Measurements from ENCODE around the gene GJD3. TPM values are rescaled to one million over a fixed set of nuclear protein-coding genes. Genes with fewer than 3 reads are reported as not detected.

Gene GJD3
- total RNA-seq, 3 donors from 2014 or later (not counting 1 experiment from before 2014, with no cell fraction given), result not detected

DNA sequence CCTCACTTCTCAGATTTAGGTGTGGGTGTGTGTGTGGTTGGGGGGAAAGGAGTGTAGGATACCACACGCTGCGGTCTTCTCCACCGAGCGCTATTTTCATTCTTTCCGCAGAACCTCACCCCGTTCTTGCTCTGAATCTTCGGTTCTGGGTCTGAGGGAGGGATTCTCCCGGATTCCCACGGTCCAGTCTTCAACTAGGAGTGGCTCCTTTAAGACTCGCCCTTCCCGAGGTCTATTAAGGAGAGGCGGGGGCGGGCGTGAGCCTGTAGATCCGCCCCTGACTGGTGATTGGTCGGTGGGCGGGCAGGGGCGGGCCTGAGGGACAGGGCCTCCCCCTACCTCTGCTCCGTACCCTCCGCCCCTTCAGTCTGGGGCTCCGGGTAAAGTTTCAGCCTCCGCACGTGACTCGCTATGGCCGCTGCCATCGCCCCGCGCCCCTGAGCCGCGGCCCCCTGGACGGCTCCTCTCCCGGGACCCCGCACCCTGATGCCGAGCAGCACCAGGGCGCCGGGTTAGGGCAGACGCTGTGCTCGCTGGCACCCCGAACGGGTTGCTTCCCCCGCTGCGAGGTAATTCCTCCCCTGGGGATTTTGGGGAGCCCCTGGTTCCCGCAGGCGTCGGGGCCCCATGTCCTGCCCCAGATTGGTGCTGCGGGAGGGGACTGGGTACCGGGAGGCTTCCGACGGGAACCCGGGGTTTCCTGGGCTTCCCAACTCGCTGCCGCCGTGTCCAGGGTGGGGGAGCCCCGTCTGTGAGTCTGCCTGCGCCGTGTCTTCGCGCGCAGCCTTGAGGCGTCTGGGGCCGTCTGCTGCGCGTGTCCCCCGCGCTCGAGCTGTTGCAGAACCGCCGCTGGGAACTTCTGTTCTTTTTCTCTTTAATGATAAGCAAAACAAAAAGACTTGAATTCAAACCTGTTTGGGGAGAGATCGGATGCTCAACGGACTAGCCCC lies 46.4 kb downstream of the GJD3 start:
- no peaks in the 10 kb centered on the region for H3K27me3 Mint-ChIP-seq (ENCODE audit: low read depth in 2 of 2)
- no peaks in the 10 kb centered on the region for H3K27me3 ChIP-seq (ENCODE audit: control insufficient read depth, insufficient read depth, low read length)
- peak overlapping the region; percentile 98 for H3K27ac ChIP-seq (ENCODE audit: low read length)
- intact Hi-C loops (cut with micrococcal nuclease), result loop anchor here (1.0 kb wide), 1 partner anchor 8 kb away; no protein-coding TSS in a partner anchor
- ATAC-seq (peak; percentile 61 to 86 (median 71)), DNase-seq (peak; percentile 89 to 95)
- WGBS (ENCODE audit: insufficient coverage), result under 1% methylated on average over 69 of the region's 70 CpGs
- TF ChIP-seq, protein P1, sequence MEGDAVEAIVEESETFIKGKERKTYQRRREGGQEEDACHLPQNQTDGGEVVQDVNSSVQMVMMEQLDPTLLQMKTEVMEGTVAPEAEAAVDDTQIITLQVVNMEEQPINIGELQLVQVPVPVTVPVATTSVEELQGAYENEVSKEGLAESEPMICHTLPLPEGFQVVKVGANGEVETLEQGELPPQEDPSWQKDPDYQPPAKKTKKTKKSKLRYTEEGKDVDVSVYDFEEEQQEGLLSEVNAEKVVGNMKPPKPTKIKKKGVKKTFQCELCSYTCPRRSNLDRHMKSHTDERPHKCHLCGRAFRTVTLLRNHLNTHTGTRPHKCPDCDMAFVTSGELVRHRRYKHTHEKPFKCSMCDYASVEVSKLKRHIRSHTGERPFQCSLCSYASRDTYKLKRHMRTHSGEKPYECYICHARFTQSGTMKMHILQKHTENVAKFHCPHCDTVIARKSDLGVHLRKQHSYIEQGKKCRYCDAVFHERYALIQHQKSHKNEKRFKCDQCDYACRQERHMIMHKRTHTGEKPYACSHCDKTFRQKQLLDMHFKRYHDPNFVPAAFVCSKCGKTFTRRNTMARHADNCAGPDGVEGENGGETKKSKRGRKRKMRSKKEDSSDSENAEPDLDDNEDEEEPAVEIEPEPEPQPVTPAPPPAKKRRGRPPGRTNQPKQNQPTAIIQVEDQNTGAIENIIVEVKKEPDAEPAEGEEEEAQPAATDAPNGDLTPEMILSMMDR (IDR thresholded peaks at IDR 0.05), result no peak
- peaks cover 94% of the 10 kb centered on the region for H3K4me1 ChIP-seq (ENCODE audit: control insufficient read depth, insufficient read depth, low read length)
- peak overlapping the region; percentile 99 for H3K27ac Mint-ChIP-seq
- peaks cover 78 to 95% of the 10 kb centered on the region in 2 donors for H3K4me1 Mint-ChIP-seq
- H3K9me3 Mint-ChIP-seq, result no peaks in the 10 kb centered on the region
- no peaks in the 10 kb centered on the region for H3K36me3 ChIP-seq (ENCODE audit: control insufficient read depth, insufficient read depth, low read length)
- no peaks in the 10 kb centered on the region for H3K36me3 Mint-ChIP-seq
- H3K9me3 ChIP-seq (ENCODE audit: control insufficient read depth, insufficient read depth, low read length), result no peaks in the 10 kb centered on the region
- peak overlapping the region; percentile 94 for H3K4me3 Mint-ChIP-seq
- H3K4me3 ChIP-seq (ENCODE audit: low read length), result peak overlapping the region; percentile 79

DNA sequence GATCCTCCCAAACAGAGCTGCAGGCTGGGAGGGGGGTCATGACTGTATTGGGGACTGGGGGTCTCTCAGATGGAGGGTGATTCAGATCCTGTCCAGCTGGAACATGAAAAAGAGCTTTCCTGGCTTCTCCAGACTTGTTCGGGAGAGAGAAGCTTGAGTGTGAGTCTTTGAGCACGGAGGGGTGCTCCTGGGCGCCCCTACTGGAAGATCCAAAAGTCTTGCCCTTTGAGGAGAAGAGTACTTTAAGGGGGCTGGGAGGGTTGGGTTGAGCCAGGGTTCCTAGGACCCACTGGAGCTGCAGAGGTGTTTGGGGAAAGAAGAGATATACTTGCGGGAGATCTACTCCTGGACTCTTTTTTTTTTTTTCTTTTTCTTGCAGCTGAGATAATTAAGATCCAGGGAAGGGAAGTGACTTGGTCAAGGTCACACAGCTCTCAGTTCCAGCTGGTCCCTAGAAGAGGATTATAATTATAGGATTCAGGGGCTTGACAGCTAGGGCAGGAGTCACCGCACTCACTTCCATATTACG lies 47.1 kb downstream of the GJD3 start:
- Histone ChIP-seq H3K4me3 (ENCODE audit: low read length) (peak overlapping the region; percentile 79), H3K27ac (ENCODE audit: low read length) (peak overlapping the region; percentile 98), H3K27me3 (ENCODE audit: control insufficient read depth, insufficient read depth, low read length) (no peaks in the 10 kb centered on the region), H3K36me3 (ENCODE audit: control insufficient read depth, insufficient read depth, low read length) (no peaks in the 10 kb centered on the region), H3K4me1 (ENCODE audit: control insufficient read depth, insufficient read depth, low read length) (peaks cover 94% of the 10 kb centered on the region), H3K9me3 (ENCODE audit: control insufficient read depth, insufficient read depth, low read length) (no peaks in the 10 kb centered on the region)
- no peaks in the 10 kb centered on the region for H3K9me3 Mint-ChIP-seq
- H3K36me3 Mint-ChIP-seq, result no peaks in the 10 kb centered on the region
- H3K27ac Mint-ChIP-seq, result peak overlapping the region; percentile 99
- ATAC-seq (no peak), DNase-seq (peak in 1 of 2 donors; percentile 74)
- intact Hi-C loops (cut with micrococcal nuclease), result no loop called here
- H3K27me3 Mint-ChIP-seq (ENCODE audit: low read depth in 2 of 2), result no peaks in the 10 kb centered on the region
- peaks cover 76 to 87% of the 10 kb centered on the region in 2 donors for H3K4me1 Mint-ChIP-seq
- peak overlapping the region; percentile 94 for H3K4me3 Mint-ChIP-seq
- TF ChIP-seq, protein P1 (IDR thresholded peaks at IDR 0.05), result peak; percentile 44
- 22% methylated on average over 4 of the region's 6 CpGs for WGBS (ENCODE audit: insufficient coverage)

DNA sequence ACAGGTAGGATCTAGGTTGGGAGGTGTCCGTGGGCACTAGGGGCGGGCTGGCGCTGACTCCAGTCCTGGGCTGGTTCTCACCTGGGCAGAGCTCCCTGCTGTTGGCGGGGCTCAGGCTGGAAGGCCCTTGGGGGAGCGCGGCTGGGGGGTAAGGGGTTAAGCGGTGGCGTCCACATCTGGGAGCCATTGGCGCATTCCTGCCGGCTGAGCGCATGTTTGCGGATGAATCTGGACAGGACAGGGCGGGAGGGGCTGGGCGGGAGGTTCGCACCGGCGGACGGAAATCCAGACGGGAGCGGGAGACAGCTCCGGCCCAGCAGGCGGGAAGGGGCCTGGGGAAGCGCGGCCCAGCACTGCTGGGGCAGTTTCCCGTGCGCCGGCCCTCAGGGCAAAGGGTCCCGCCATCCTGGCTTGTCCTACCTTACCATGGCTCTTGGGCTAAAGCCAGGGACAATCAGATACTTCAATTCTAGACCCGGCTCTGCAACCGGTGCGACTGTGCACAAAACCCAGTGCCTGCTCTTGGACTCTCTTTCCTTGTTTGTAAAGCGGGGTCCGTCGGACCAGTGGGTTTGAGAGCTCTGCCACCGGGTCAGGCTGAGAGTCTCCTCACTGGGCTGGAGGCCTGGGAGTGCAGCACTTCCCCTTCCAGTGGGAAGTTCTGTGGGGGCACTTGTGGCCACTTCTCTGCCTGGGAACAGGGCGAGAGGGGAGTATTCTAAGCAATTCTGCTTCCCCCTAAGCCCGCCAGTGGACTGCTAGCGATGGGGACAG lies 47.8 kb downstream of the GJD3 start:
- H3K4me3 ChIP-seq (ENCODE audit: low read length), result no peak overlapping the region
- 86% methylated on average over 38 of the region's 38 CpGs for WGBS (ENCODE audit: insufficient coverage)
- H3K4me3 Mint-ChIP-seq, result peak overlapping the region; percentile 57
- H3K9me3 Mint-ChIP-seq, result no peaks in the 10 kb centered on the region
- no peaks in the 10 kb centered on the region for H3K9me3 ChIP-seq (ENCODE audit: control insufficient read depth, insufficient read depth, low read length)
- H3K27me3 Mint-ChIP-seq (ENCODE audit: low read depth in 2 of 2), result no peaks in the 10 kb centered on the region
- no peak for ATAC-seq
- no peak for DNase-seq
- H3K4me1 ChIP-seq (ENCODE audit: control insufficient read depth, insufficient read depth, low read length), result peaks cover 94% of the 10 kb centered on the region
- H3K36me3 Mint-ChIP-seq, result no peaks in the 10 kb centered on the region
- peaks cover 81 to 83% of the 10 kb centered on the region in 2 donors for H3K4me1 Mint-ChIP-seq
- TF ChIP-seq, protein P1 (IDR thresholded peaks at IDR 0.05), result no peak
- peak overlapping the region; percentile 98 for H3K27ac ChIP-seq (ENCODE audit: low read length)
- no peaks in the 10 kb centered on the region for H3K27me3 ChIP-seq (ENCODE audit: control insufficient read depth, insufficient read depth, low read length)
- H3K27ac Mint-ChIP-seq, result peak overlapping the region; percentile 99
- H3K36me3 ChIP-seq (ENCODE audit: control insufficient read depth, insufficient read depth, low read length), result no peaks in the 10 kb centered on the region
- intact Hi-C loops (cut with micrococcal nuclease), result no loop called here

Data from natural killer cell (primary cell).